Ishikawa (cell line): Measurements from ENCODE around the gene YEATS2.

ENCODE experiments used
- CEBPB ChIP-seq: IDR thresholded peaks from 2 replicates; pipeline ENCODE4 v1.6.1; 2012
- CREB1 ChIP-seq: IDR thresholded peaks from 2 replicates; pipeline ENCODE4 v1.6.1; 2012; ENCODE audit warnings: low read depth
- EGR1 ChIP-seq: IDR thresholded peaks from 2 replicates; pipeline ENCODE4 v1.6.1; 2012
- EP300 ChIP-seq: IDR thresholded peaks from 2 replicates; pipeline ENCODE4 v1.6.1; 2012; ENCODE audit warnings: borderline replicate concordance
- FOXM1 ChIP-seq: IDR thresholded peaks from 2 replicates; pipeline ENCODE4 v1.6.1; 2012; ENCODE audit warnings: low read depth, borderline replicate concordance
- MAX ChIP-seq: IDR thresholded peaks from 2 replicates; pipeline ENCODE4 v1.6.1; 2012
- NFIC ChIP-seq: IDR thresholded peaks from 2 replicates; pipeline ENCODE4 v1.6.1; 2012
- RAD21 ChIP-seq: IDR thresholded peaks from 2 replicates; pipeline ENCODE4 v1.6.1; 2012; ENCODE audit warnings: low read depth
- REST ChIP-seq: IDR thresholded peaks from 2 replicates; pipeline ENCODE4 v1.6.1; 2012; ENCODE audit warnings: low read depth, mild to moderate bottlenecking
- TAF1 ChIP-seq: IDR thresholded peaks from 2 replicates; pipeline ENCODE4 v1.6.1; 2012; ENCODE audit warnings: low read depth, mild to moderate bottlenecking
- TCF12 ChIP-seq: IDR thresholded peaks from 2 replicates; pipeline ENCODE4 v1.6.1; 2012; ENCODE audit warnings: low read depth
- TEAD4 ChIP-seq: IDR thresholded peaks from 2 replicates; pipeline ENCODE4 v1.6.1; 2012
- USF1 ChIP-seq: IDR thresholded peaks from 2 replicates; pipeline ENCODE4 v1.6.1; 2012
- YY1 ChIP-seq: IDR thresholded peaks from 2 replicates; pipeline ENCODE4 v1.6.1; 2012; ENCODE audit warnings: low read depth
- ZBTB7A ChIP-seq: IDR thresholded peaks from 2 replicates; pipeline ENCODE4 v1.6.1; 2012; ENCODE audit warnings: low read depth

YEATS2 gene

GRCh38 chr3:183825456-183826161 lies 128.0 kb downstream of the YEATS2 start, which contains the start of gene MAP6D1:
TSS of gene MAP6D1 (minus strand) at chr3:183825577. CDS start at chr3:183825547, 30 bp downstream.
- TF ChIP-seq RAD21 (peak; percentile 21; the same call in 1 of the 2 replicates), NFIC (no peak), TAF1 (no peak), ZBTB7A (peak; percentile 75), CEBPB (no peak), CREB1 (no peak), TCF12 (no peak), EGR1 (no peak), FOXM1 (no peak), YY1 (peak; percentile 60), REST (no peak), MAX (peak; percentile 82), TEAD4 (no peak), USF1 (no peak), EP300 (no peak)

- peak; percentile 38; the same call in 1 of the 2 replicates for TF ChIP-seq USF1
- peak; percentile 47; the same call in 1 of the 2 replicates for TF ChIP-seq NFIC
- TF ChIP-seq TCF12 = no peak
- TF ChIP-seq TAF1 = no peak; the same call in 1 of the 2 replicates
Measured at GRCh38 chr3:183826448-183827250, 129.1 kb downstream of the YEATS2 start.

GRCh38 chr3:183827809-183828537 lies 130.4 kb downstream of the YEATS2 start:
- TF ChIP-seq NFIC (no peak), ZBTB7A (no peak), CREB1 (no peak)

- TF ChIP-seq TAF1 (no peak), RAD21 (no peak), NFIC (no peak), USF1 (no peak), ZBTB7A (no peak), FOXM1 (no peak), TEAD4 (no peak), EGR1 (no peak), CEBPB (no peak), YY1 (no peak), TCF12 (no peak), CREB1 (no peak), REST (no peak), MAX (no peak), EP300 (no peak)
Measured at GRCh38 chr3:183828538-183828870, 130.9 kb downstream of the YEATS2 start.

- no peak for TF ChIP-seq USF1
- no peak for TF ChIP-seq EP300
- no peak for TF ChIP-seq REST
- TF ChIP-seq TAF1 = no peak
- TF ChIP-seq CREB1 = no peak
- TF ChIP-seq CEBPB = no peak
- TF ChIP-seq ZBTB7A = no peak
- TF ChIP-seq EGR1 = no peak
- no peak for TF ChIP-seq TEAD4
- no peak for TF ChIP-seq NFIC
- TF ChIP-seq TCF12 = no peak
- no peak for TF ChIP-seq FOXM1
Measured at GRCh38 chr3:183829466-183829865, 131.9 kb downstream of the YEATS2 start.
